ENCODE data around the gene TIMP2. TPM values are rescaled to one million over a fixed set of nuclear protein-coding genes. Genes with fewer than 3 reads are reported as not detected.

The TIMP2 gene
- total and polyA plus RNA-seq, 4 donors, result 47.5 to 176 (median 91.9) TPM

- Histone ChIP-seq H3K27me3 (ENCODE audit: control insufficient read depth in 3 of 3, insufficient read depth in 3 of 3, low read length in 2 of 3) (no peaks in the 10 kb centered on the region), H3K27ac (ENCODE audit: low read depth in 1 of 2, low read length in 1 of 2) (no peak overlapping the region), H3K4me1 (ENCODE audit: control insufficient read depth in 5 of 5, insufficient read depth in 5 of 5, low read length in 5 of 5) (peaks cover 0 to 10% (median 0%) of the 10 kb centered on the region in 5 donors), H3K9me3 (ENCODE audit: control insufficient read depth in 4 of 4, insufficient read depth in 3 of 4, low read length in 3 of 4) (no peaks in the 10 kb centered on the region), H3K36me3 (ENCODE audit: control insufficient read depth in 4 of 4, insufficient read depth in 4 of 4, low read length in 4 of 4) (no peaks in the 10 kb centered on the region), H3K4me3 (no peak overlapping the region), H3K9ac (ENCODE audit: insufficient read depth in 1 of 2, low read length in 2 of 2) (no peak overlapping the region)
- no peak for TF ChIP-seq CTCF (IDR thresholded peaks at IDR 0.05; ENCODE audit: control extremely low read depth, extremely low read depth)
- ATAC-seq (ENCODE audit: insufficient read depth, low FRiP score), result no peak
- 89 to 98% methylated on average over 7 of the region's 7 CpGs for WGBS, 2 donors
- DNase-seq, result no peak
Measured at GRCh38 chr17:78944026-78944425, 18.8 kb upstream of the TIMP2 start.

- H3K27ac ChIP-seq (ENCODE audit: low read depth in 1 of 2, low read length in 1 of 2), result no peak overlapping the region
- H3K4me1 ChIP-seq (ENCODE audit: control insufficient read depth in 5 of 5, insufficient read depth in 5 of 5, low read length in 5 of 5), result peaks cover 0 to 9% (median 0%) of the 10 kb centered on the region in 5 donors
- 77 to 83% methylated on average over 6 of the region's 6 CpGs for WGBS, 2 donors
- no peaks in the 10 kb centered on the region for H3K36me3 ChIP-seq (ENCODE audit: control insufficient read depth in 4 of 4, insufficient read depth in 4 of 4, low read length in 4 of 4)
- ATAC-seq (ENCODE audit: insufficient read depth, low FRiP score) (no peak), DNase-seq (peak in 1 of 3 donors; percentile 31)
- no peaks in the 10 kb centered on the region for H3K27me3 ChIP-seq (ENCODE audit: control insufficient read depth in 3 of 3, insufficient read depth in 3 of 3, low read length in 2 of 3)
- H3K9ac ChIP-seq (ENCODE audit: insufficient read depth in 1 of 2, low read length in 2 of 2), result no peak overlapping the region
- H3K4me3 ChIP-seq, result no peak overlapping the region
- no peak for TF ChIP-seq CTCF (IDR thresholded peaks at IDR 0.05; ENCODE audit: control extremely low read depth, extremely low read depth)
- H3K9me3 ChIP-seq (ENCODE audit: control insufficient read depth in 4 of 4, insufficient read depth in 3 of 4, low read length in 3 of 4), result no peaks in the 10 kb centered on the region
Measured at GRCh38 chr17:78940708-78941107, 15.5 kb upstream of the TIMP2 start.

GRCh38 chr17:78940258-78940657, 15.1 kb upstream of the TIMP2 start:
- 78 to 79% methylated on average over 5 of the region's 5 CpGs for WGBS, 2 donors
- Histone ChIP-seq H3K9me3 (ENCODE audit: control insufficient read depth in 4 of 4, insufficient read depth in 3 of 4, low read length in 3 of 4) (no peaks in the 10 kb centered on the region), H3K27ac (ENCODE audit: low read depth in 1 of 2, low read length in 1 of 2) (no peak overlapping the region), H3K36me3 (ENCODE audit: control insufficient read depth in 4 of 4, insufficient read depth in 4 of 4, low read length in 4 of 4) (no peaks in the 10 kb centered on the region), H3K27me3 (ENCODE audit: control insufficient read depth in 3 of 3, insufficient read depth in 3 of 3, low read length in 2 of 3) (no peaks in the 10 kb centered on the region), H3K9ac (ENCODE audit: insufficient read depth in 1 of 2, low read length in 2 of 2) (no peak overlapping the region), H3K4me3 (no peak overlapping the region), H3K4me1 (ENCODE audit: control insufficient read depth in 5 of 5, insufficient read depth in 5 of 5, low read length in 5 of 5) (peaks cover 0 to 13% (median 0%) of the 10 kb centered on the region in 5 donors)
- no peak for TF ChIP-seq CTCF (IDR thresholded peaks at IDR 0.05; ENCODE audit: control extremely low read depth, extremely low read depth)
- DNase-seq (peak in 1 of 3 donors; percentile 44), ATAC-seq (ENCODE audit: insufficient read depth, low FRiP score) (no peak)

GRCh38 chr17:78939615-78940014, 14.4 kb upstream of the TIMP2 start:
- Histone ChIP-seq H3K9me3 (ENCODE audit: control insufficient read depth in 4 of 4, insufficient read depth in 3 of 4, low read length in 3 of 4) (no peaks in the 10 kb centered on the region), H3K9ac (ENCODE audit: insufficient read depth in 1 of 2, low read length in 2 of 2) (no peak overlapping the region), H3K27ac (ENCODE audit: low read depth in 1 of 2, low read length in 1 of 2) (no peak overlapping the region), H3K36me3 (ENCODE audit: control insufficient read depth in 4 of 4, insufficient read depth in 4 of 4, low read length in 4 of 4) (no peaks in the 10 kb centered on the region), H3K4me1 (ENCODE audit: control insufficient read depth in 5 of 5, insufficient read depth in 5 of 5, low read length in 5 of 5) (peaks cover 0 to 19% (median 1%) of the 10 kb centered on the region in 5 donors), H3K27me3 (ENCODE audit: control insufficient read depth in 3 of 3, insufficient read depth in 3 of 3, low read length in 2 of 3) (no peaks in the 10 kb centered on the region), H3K4me3 (no peak overlapping the region)
- ATAC-seq (ENCODE audit: insufficient read depth, low FRiP score) (no peak), DNase-seq (no peak)
- TF ChIP-seq CTCF (IDR thresholded peaks at IDR 0.05; ENCODE audit: control extremely low read depth, extremely low read depth), result no peak
- WGBS, 2 donors, result 78 to 93% methylated on average over 6 of the region's 6 CpGs
